ENCODE data around the gene RHOC.

DNA sequence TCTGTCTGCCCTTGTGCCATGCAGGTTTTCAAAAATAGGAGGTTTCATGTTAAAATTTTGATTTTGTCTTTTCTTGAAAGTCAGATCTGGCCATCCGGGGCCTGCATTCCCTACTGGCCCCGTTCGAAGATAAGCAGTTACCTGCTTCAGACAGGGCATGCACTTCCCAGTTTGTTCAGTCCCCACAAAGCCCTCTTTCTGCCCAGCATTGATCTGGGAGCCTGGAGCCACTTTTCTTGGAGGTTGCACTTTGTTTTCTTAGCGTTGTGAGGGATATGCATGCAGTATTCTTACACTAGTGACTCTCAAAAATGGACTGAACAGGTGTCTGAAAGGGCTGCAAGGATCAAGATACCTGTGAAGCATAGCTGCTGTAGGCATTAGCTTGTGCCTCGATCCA lies 21.0 kb downstream of the RHOC start:
- TF ChIP-seq, protein P1, sequence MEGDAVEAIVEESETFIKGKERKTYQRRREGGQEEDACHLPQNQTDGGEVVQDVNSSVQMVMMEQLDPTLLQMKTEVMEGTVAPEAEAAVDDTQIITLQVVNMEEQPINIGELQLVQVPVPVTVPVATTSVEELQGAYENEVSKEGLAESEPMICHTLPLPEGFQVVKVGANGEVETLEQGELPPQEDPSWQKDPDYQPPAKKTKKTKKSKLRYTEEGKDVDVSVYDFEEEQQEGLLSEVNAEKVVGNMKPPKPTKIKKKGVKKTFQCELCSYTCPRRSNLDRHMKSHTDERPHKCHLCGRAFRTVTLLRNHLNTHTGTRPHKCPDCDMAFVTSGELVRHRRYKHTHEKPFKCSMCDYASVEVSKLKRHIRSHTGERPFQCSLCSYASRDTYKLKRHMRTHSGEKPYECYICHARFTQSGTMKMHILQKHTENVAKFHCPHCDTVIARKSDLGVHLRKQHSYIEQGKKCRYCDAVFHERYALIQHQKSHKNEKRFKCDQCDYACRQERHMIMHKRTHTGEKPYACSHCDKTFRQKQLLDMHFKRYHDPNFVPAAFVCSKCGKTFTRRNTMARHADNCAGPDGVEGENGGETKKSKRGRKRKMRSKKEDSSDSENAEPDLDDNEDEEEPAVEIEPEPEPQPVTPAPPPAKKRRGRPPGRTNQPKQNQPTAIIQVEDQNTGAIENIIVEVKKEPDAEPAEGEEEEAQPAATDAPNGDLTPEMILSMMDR (IDR thresholded peaks at IDR 0.05), result no peak
- TF ChIP-seq POLR2A (IDR thresholded peaks at IDR 0.05), result no peak
